CD4-positive, alpha-beta T cell treated with Interleukin-6 at 100 ng/mL for 8 hours (primary cell): ENCODE measurements around the gene ZNF451.
A peak's percentile ranks its signal among the peaks of the same experiment; 100 is the strongest.

ENCODE experiments used
- DNase-seq: peaks from one replicate; pipeline ENCODE4 v3.0.0-alpha.2; 2020; ENCODE audit warnings: mixed read lengths, low spot score

Gene ZNF451

DNA sequence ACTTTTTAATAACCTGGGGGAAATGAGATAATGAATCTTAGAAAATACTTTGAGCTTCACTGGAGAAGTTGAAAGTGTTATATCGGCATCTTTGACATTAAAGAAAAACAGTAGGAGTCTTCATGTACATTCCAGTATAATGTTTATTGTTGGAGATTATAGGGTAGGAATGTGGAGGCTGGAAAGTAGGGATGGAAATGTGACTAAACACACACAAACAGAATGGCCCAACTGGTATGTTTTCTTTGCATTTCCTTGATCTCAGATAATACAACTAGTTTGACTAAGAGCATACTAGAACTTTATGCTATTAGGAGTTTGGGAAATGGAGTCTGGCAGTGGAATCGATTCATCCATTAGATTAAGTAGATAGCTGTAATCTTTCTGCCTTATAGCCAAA lies 72.0 kb downstream of the ZNF451 start:
- no peak for DNase-seq

DNA sequence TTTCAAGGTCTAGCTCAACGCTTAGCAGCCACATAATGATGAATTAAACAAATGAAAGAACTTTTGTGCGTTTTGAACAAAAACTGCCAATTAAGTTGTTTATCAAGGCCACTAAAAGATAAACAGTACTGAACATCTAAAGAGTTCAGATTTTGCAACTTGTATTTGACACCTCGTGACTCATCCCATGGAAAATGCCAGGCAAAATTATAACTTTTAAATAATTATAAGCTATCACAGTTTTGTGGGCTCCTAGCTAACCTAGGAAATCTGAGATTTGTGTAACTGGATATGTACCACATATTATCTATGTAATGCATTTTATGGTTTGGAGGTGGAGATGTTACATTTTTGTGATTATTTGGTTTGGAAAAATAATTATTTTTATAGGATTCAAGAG lies 72.5 kb downstream of the ZNF451 start:
- DNase-seq: no peak

DNA sequence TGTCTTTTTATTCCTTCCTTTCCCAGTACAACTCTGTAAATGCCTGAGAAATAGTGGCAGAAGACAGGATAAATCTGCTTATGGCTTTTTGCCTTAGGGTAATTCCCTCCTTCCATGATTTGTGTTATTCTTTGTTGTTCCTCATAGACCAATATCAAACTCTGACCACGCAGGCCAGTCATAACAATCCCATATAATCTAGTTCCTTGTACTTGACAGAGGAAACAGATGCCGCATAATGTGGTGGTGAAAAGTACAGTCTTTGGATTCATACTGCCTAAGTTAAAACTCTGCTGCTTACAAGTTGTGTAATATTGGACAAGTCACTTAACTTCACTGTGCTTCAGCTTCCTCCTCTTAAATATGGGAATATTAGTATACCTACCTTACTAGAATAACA lies 74.0 kb downstream of the ZNF451 start:
- DNase-seq: no peak

DNA sequence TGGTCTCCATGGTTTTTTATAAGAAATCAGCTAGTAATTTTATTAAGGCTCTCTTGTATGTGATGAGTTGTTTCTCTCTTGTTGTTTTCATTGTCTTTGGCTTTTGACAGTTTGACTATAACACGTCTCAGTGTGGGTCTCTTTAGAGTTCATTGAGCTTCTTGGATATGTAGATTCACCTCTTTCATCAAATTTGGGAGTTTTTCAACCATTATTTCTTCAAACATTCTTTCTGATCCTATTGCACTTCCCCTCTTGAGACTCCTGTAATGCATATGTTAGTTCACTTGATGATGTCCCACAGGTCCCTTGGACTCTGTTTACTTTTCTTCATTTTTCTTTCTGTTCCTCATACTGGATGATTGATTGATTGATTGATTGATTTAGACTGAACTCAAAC lies 75.1 kb downstream of the ZNF451 start:
- no peak for DNase-seq

DNA sequence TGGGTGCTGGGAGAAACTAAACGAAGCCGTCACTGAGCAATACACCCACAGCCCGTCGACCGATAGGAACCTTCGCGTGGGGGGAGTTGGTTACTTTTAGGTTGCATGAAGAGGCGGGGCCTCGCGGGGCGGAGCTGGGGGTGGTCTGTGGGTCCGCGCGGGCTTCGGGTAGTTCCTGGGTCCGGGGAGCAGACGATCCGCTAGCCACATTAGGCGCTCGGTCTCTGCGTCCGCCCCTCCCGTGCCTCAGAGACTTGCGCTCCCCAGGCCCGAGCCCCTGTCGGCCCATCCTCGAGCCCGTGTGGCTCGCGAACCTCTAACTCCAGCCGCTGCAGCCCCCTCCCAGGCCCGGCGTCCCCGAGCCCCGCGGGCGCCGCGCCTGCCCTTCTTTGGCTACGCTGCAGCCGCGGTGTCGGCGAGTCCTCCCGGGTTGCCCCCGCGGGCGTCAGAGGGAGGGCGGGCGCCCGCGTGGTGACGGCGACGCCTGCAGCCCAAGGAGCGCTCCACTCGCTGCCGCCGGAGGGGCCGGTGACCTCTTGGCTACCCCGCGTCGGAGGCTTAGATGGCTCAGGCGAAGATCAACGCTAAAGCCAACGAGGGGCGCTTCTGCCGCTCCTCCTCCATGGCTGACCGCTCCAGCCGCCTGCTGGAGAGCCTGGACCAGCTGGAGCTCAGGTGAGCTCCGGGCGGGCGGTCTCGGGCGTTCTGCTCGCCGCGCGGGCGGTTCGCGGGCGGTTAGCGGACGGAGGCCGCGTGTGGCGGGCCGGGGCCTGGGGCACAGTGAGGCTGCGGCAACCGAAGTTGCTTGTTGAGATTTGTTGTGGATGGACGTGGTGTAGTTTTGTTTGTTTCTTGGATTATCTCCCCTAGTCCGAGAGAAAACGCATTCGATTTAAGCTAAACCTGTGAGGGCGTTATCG lies 82.4 kb downstream of the ZNF451 start, which contains the start of gene BAG2:
TSS of gene BAG2 (plus strand) at position 191 of the 920 bp plus-strand sequence. CDS start at position 563, 372 bp downstream.
- DNase-seq: peak; percentile 80

DNA sequence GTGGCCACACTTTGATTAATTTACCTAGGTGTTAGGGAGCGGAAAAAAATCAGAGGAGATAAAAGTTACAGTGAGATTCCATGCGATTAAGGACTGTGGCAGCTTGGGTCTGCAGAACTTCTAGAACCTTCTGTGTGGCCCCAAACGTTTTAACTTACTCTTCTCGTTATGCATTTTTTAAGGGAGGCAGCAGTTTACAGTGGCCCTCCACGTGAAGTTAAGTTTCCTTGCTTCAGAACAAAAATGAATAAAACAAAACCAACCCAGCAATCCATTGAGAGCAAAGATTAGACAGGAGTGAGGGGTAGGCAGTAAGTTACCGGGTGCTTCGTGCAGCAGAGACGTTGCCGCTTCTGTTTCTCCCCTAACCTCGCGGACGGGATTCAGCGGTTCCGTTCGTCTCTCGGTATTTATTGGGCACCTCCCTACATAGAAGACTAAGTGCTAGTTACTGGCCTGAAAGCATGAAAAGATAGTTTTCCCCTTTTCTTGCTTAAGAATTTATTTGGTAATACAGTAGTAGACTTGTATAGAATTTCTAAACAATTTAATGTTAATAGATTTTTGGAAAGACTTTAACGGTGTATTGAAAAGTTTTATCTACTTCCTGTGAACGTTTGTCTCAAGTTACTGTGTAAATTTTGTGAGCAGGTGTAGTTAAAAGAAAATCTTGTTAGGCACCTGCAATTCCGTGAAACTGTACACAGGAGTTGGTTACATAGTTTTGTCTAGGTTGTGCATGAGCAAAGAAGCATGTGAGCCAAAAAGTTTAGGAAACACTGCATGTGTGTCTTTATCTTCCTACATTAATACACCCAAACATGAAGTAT lies 83.3 kb downstream of the ZNF451 start:
- peak; percentile 20 for DNase-seq

DNA sequence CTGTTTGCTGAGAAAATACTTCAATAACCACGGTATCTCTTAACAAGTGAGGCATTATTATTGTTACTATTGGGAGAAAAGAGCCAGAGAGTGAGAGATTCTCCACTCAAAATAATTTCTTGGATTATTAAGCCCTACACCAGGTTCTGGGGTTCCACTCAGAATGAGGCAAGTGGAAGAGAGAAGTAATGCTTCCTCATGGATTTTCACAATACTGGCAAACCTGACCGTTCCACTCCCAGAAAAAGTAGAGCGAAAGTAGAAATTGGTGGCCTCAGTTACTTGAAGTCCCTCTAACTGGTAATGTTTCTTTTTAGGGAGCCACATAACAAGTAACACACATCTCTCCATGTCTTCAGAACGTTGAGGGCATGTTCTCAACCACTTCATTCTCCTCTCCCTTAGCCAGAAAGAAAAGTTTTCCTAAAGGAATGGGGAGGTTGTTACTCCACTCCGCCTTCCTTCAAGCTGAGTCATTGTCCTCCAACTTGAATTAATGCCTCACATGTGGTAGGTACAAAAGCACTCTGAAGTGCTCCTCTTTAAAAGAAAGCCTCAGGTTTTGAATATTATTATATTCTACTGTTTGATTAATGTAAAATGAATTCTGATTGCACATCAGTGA lies 84.0 kb downstream of the ZNF451 start:
- no peak for DNase-seq

DNA sequence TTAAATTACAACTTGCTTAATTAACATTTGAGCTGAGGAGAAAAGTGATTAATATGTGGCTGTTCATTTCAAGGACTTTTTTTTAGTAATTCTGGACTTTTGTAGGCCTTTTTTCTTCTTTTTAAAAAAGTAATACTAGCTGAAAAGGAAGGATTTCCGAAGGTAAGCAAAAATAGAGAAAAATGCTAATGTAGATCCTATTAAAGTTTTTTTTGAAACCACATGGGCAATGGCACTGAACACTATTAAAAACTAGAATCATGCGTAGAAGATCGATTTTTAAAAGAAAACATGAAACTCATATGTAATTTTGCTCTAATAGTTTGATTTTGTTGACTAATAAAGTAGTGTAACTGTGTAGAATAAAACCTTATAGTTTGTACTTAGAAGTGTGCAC lies 84.5 kb downstream of the ZNF451 start:
- DNase-seq: no peak

DNA sequence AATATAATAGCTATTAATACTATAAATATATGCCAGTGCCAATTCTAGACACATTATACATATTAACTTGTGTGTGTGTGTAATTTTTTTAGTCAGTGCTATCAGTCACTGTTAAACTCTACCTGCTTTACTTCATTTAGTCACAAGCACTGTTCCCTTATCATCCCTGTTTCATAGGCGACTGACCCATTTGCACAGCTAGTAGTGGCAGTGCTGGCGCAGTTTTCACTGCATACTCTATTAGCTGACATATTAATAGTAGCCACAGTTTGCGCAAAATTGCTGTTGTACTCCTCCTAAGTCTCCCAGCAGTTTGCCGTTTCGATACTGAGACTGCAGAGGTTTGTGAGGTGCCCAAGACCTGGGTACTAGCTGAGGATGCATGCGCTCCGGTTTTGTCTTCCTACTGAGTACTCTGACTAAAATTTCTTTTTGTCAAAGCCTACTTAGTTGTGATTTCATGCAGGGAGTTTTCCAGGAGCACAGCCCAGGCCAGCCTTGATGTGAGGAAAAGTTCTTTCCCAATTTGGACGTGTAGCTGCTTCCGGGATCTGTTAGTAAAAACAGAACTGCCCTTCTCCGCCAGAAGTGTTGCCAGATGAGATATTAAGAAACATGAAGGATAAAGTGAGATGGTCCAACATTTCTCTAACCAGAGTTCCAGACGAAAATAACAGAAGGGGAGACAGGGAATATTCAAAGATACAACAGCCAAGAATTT lies 87.7 kb downstream of the ZNF451 start:
- DNase-seq: no peak

DNA sequence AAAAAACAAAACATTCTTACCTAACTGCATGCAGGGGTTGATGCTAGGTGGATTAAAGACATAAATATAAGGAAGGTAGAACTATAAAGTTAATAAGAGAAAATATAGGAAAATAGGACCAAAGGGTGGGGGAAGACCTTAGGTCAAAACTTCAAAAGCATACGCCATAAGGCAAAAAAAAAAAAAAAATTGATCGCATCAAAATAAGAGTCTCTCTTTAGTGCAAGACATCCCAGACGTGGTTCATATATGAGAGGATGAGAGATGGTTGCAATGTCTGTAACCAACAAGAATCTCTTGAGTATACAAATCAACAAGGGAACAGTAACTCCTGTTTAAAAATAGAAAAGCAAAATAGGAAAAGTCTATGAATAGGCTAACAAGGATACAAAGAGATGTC lies 90.6 kb downstream of the ZNF451 start:
- no peak for DNase-seq

DNA sequence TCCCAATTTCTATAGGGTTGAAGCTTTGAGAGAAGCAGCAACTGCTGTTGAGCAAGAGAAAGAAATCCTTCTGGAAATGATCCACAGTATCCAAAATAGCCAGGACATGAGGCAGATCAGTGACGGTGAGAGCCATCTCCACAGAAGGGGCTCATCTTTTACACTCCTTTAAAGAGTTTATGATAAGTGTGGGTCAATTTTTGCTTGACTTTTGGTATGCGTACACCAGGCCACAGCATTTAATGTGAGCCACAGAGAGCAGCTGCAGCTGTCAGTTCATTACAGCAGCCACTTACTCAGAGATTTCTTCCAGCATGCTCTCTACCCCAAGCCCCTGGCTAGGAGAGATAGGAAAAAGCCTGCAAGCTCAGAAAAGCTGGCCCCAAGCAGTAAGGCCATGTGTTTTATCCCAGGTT lies 92.0 kb downstream of the ZNF451 start:
- no peak for DNase-seq

DNA sequence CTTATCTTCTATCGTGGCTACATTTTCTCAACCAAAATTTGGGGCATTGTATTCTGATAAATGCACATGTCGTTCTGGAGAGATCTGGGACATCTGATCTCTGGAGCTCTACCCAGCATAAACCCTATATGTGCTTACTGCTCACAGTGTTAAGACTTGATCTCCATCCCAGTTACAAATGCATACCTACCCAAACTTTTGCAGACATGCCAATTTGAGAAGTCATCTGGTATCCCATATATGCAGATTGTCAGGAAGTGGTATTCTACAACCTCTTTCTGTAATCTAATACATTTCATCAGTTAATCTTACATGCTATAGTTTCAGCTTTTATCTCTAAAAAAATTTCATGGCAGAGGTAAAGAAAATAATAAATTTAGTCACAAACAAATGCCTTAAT lies 93.3 kb downstream of the ZNF451 start:
- no peak for DNase-seq

DNA sequence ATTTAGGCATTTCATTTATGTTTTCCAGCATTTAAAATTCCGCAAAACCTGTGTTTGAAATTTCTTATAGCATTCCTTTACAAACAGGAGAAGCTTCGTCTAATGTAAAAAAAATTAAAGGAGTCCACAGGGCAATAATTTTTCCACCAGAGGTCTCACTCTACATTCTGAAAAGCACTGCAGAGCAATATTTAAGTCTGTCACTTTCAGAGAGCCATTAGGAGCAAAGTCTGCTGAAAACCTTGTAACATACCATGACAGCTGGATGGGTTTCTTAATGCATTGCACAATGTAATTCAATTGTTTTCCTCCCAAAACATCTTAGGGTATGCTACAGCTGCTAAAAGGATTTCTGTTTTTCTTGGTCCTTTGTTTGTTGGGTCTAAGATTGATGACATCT lies 100.2 kb downstream of the ZNF451 start:
- DNase-seq: no peak

DNA sequence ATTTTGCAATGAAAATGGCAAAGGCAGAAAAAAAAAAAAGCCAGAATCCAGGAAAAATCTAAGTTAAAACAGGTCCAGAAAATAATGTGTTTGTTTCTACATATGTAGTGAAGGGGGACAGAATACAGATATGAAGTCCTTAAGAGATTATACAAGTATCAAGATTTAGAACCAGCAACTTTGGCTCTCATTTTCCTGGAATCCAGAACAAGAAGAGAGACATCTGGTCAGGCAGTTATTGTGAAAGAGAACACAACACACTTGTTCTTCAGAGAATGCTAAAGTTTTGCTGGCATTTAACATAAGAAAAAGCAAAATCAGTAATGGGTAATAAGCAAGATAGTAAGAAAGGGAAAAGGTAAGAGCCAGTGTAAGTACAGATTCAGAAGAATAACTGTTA lies 103.2 kb downstream of the ZNF451 start:
- DNase-seq: no peak

DNA sequence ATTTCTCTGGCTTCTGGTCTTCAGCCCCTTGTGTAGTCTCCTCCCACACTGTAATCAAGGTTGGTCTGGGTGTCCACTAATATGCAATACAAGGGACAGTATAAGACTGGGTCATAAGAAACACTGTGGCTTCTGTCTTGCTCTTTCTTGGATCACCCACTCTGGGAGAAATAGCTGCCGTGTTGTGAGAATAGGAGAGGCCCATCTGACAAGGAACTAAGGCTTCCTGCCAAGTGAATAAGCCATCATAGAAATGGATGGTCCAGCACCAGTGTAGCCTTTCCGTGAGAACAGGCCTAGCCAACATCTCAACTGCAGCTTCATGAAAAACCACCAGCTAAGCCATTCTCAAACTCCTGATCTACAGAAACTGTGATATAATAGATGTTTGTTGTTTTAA lies 105.5 kb downstream of the ZNF451 start:
- no peak for DNase-seq

DNA sequence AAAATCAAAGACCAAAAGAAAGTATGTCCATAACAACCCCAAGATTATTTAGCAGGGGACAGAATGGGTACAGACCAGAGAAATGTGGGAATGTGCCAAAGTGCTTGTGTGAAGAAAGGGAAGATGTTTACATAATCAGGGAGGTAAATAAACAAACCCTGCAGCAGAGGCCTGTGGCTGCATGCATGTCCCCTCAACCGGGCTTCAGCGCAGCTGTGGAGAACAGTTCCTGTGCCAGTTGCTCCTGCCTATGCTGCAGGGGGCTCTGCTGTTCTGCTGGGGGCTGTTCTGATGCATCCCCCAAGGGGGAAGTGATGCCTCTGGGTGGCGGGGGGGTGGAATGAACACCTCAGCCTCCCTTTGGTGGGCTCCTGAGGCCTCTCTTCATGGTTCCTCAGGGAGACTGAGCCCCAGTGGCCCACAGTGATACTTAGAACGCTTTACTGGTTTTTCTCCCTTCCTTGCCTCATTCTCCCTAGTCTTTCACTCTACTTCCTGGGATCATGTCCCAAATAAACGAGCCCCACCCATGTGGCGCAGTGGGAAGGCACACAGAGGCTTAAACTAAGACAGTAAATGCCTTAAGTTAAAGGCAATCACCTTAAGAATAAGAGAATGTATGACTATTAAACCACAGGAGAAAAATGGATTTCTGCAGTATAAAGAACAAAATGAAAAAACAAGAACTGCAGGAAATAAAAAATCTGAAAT lies 109.1 kb downstream of the ZNF451 start:
- no peak for DNase-seq

DNA sequence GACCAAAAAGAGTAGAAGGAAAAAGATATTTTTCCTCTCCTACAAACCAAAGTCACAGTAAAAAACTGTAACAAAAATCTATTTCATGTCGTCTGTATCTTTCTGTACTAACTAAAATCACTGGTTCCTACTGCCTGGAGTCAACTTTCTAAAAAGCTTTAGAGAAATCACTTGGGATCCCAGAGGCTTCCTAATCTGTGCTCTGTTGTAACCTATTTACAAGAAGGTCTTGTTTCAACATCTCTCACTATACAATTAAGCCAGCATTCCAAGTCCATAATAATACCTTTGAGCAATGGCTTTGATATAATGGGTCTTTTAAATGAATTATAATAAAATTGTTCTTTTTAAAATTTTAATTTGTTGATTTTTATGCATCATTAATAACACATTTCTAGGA lies 111.7 kb downstream of the ZNF451 start:
- DNase-seq: no peak

DNA sequence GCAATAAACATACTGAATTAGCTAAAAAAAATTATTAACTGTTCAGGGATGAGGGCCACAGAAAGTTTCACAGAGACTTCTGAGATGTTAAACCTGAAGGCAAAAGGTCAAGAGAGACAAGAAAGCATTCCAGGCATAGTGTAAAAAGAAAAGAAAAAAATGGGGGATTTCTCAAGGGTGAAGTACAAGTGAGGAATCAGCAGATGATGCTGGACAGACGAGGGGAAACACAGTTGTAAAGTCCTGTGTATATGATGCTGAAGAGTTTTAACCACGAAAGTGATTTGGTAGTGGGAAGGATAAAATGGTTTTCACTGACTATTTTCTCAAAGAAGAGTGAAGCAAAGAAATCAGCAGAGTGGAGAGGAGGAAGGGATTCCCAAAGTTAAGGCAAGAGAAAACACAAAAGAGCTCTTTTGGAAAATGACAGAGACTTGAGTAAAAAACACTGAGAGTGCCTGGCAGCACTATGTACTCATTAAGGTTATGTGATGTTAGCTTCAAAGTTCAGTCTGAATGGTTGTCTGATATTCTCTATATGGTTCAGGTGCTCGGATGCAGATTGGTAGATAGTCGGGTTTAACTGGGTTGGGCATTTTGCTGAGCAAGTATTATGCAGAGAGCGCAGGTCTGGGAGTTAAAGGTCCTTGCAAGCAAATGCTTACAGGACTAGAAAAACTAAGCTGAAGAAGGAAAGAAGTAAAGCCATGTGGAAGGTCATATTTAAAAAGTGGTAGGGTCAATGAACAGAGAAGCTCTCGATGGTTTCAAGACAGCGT lies 115.8 kb downstream of the ZNF451 start:
- DNase-seq: no peak

DNA sequence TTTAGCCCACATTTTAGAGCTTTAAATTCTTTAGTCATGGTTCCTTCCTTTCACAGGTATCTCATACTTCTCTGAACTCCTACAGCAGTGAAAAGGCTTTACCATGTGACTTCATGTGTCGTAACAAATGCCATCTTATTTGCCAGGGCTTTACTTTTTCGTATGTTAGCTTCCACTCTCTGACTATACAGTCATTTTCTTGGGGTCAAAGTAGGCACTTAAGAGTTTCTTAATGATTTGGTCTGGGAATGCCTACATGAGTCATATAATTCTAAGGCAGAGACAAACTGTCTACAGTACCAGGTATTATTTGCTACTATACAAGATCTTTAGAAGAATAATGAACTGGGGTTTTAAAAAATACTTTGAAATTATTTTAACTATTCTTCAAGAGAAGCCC lies 117.2 kb downstream of the ZNF451 start:
- DNase-seq: no peak

DNA sequence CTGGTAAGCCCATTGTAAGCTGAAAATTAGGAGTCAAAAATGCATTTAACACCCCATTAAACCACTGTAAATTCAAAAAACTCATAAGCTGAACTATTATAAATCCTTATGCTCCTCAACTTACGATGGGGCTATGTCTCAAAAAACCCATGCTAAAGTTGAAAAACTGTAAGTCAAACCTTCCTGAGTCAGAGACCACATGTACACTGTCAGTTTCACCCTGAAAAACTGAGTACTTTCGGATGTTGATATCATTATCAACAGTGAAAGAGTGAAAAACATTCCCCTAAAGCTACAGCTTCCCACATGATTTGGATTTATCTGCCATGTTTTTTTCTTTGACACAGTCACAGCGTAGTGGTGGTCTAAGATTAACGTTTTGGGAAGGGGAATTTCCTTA lies 117.9 kb downstream of the ZNF451 start:
- no peak for DNase-seq

DNA sequence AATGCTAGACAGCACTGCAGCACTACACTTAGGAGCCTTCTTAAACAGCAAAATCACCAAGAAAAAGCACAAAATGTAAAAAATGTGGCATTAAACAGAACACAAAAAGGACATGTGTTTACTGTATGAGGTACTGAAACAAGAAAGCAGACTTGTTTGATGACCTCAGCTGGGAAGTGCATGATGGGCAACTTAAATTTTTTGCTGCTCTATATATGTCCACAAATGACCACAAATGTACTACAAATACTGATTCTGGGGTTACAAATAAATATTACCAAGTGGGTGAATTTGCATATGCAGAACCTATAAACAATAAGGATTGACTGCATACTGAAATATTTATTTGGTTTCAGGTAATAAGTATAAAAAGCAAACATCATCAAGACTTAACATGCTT lies 119.0 kb downstream of the ZNF451 start:
- DNase-seq: no peak
